ENCODE data around the gene MYO10.

DNA sequence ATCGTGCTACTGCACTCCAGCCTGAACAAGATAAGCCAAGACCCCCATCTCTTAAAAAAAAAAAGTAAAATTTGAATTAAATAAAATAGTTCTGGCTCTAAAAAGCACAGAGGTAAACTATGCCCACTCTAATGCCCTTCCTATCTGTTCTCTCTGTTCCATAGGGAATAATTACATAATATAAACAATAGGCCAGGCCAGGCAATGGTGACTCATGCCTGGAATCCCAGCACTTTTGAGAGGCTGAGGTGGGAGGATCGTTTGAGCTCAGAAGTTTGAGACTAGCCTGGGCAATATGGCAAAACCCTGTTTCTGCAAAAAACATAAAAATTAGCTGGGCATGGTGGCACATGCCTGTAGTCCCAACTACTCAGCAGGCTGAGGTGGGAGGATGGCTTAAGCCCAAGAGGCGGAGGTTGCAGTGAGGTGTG lies 47.4 kb downstream of the MYO10 start:
- TF ChIP-seq, protein P1, sequence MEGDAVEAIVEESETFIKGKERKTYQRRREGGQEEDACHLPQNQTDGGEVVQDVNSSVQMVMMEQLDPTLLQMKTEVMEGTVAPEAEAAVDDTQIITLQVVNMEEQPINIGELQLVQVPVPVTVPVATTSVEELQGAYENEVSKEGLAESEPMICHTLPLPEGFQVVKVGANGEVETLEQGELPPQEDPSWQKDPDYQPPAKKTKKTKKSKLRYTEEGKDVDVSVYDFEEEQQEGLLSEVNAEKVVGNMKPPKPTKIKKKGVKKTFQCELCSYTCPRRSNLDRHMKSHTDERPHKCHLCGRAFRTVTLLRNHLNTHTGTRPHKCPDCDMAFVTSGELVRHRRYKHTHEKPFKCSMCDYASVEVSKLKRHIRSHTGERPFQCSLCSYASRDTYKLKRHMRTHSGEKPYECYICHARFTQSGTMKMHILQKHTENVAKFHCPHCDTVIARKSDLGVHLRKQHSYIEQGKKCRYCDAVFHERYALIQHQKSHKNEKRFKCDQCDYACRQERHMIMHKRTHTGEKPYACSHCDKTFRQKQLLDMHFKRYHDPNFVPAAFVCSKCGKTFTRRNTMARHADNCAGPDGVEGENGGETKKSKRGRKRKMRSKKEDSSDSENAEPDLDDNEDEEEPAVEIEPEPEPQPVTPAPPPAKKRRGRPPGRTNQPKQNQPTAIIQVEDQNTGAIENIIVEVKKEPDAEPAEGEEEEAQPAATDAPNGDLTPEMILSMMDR (IDR thresholded peaks at IDR 0.05) = no peak
- no peak for TF ChIP-seq POLR2A (IDR thresholded peaks at IDR 0.05)
